GM19328 (cell line): ENCODE data around the gene UBE2E1.
"Not testable (repeated sequence)": the region's sequence is repeated elsewhere in the genome, so short reads cannot be mapped to it uniquely, and the experiment has no call there.

ENCODE experiments used
- ATAC-seq: cut with Tn5 transposase; IDR thresholded peaks from one replicate; pipeline ENCODE4 v1.9.1; 2021; ENCODE audit warnings: mild to moderate bottlenecking, moderate library complexity; ENCODE audit not compliant: unreplicated experiment

The UBE2E1 gene

GRCh38 chr3:23875113-23875725 lies 69.5 kb downstream of the UBE2E1 start:
- ATAC-seq: no peak

GRCh38 chr3:23876923-23877322 lies 71.2 kb downstream of the UBE2E1 start:
- ATAC-seq: no peak

- ATAC-seq: no peak
Observed at GRCh38 chr3:23877329-23877980, 71.7 kb downstream of the UBE2E1 start.

- no peak for ATAC-seq
Observed at GRCh38 chr3:23879485-23879884, 73.7 kb downstream of the UBE2E1 start.

- no peak for ATAC-seq
Observed at GRCh38 chr3:23880703-23881339, 75.1 kb downstream of the UBE2E1 start.

- ATAC-seq: not testable (repeated sequence)
Observed at GRCh38 chr3:23881993-23882392, 76.2 kb downstream of the UBE2E1 start.

GRCh38 chr3:23882487-23882918 lies 76.7 kb downstream of the UBE2E1 start:
- no peak for ATAC-seq

GRCh38 chr3:23884481-23884880 lies 78.7 kb downstream of the UBE2E1 start:
- no peak for ATAC-seq

- no peak for ATAC-seq
Observed at GRCh38 chr3:23885210-23885609, 79.5 kb downstream of the UBE2E1 start.

GRCh38 chr3:23886311-23886710 lies 80.6 kb downstream of the UBE2E1 start:
- no peak for ATAC-seq

- no peak for ATAC-seq
Observed at GRCh38 chr3:23888617-23889228, 83.0 kb downstream of the UBE2E1 start.

- ATAC-seq: no peak
Observed at GRCh38 chr3:23889386-23889785, 83.6 kb downstream of the UBE2E1 start.

- no peak for ATAC-seq
Observed at GRCh38 chr3:23889950-23890349, 84.2 kb downstream of the UBE2E1 start.

GRCh38 chr3:23894254-23895061 lies 88.7 kb downstream of the UBE2E1 start:
- no peak for ATAC-seq

- ATAC-seq: no peak
Observed at GRCh38 chr3:23895181-23895580, 89.4 kb downstream of the UBE2E1 start.

GRCh38 chr3:23900744-23901143 lies 95.0 kb downstream of the UBE2E1 start:
- no peak for ATAC-seq

GRCh38 chr3:23904545-23904944 lies 98.8 kb downstream of the UBE2E1 start:
- no peak for ATAC-seq

- no peak for ATAC-seq
Observed at GRCh38 chr3:23909341-23909740, 103.6 kb downstream of the UBE2E1 start.

GRCh38 chr3:23911397-23911796 lies 105.6 kb downstream of the UBE2E1 start:
- no peak for ATAC-seq

GRCh38 chr3:23912335-23912734 lies 106.6 kb downstream of the UBE2E1 start:
- ATAC-seq: not testable (repeated sequence)

GRCh38 chr3:23913182-23913581 lies 107.4 kb downstream of the UBE2E1 start:
- ATAC-seq: no peak
